Activated CD8-positive, alpha-beta memory T cell treated with anti-CD3 and anti-CD28 coated beads for 1 hour (primary cell): Measurements from ENCODE around the gene MARCKSL1.
"Not testable (repeated sequence)": the region's sequence is repeated elsewhere in the genome, so short reads cannot be mapped to it uniquely, and the experiment has no call there.

Experiments
- DNase-seq, 2 donors: peaks; one replicate each; pipeline ENCODE4 v3.0.0-alpha.2; 2020; ENCODE audit warnings: low read depth in 1 of 2; ENCODE audit errors: extremely low read depth in 1 of 2

The MARCKSL1 gene

DNA sequence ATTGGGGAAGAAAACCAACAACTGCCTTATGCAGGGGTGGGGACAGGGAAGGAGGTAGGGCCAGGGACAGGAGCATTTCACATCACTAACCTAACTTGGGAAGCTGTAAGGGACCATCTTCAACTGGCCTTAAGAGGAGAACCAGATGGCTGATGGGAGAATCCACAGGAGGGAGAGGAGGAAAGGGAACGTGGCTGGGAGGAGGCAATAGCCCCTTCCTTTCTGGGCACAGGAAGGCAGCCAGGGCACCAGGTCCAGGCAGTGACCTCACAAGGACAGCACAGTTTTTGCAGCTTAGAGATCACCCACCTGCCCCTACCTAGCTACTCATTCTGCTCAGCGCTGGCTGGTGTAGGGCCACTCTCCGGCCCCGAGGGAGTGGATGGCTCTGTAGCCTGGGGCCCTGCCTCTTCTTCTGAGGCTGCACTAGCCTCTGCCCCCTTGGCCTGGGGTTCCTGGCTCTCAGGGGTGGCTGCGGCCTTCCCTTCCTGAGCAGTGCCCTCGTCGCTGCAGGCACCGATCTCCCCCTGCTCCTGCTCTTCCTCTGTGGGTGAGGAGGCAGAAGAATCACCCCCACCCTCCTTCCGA lies 1.7 kb downstream of the MARCKSL1 start:
- no peak for DNase-seq

DNA sequence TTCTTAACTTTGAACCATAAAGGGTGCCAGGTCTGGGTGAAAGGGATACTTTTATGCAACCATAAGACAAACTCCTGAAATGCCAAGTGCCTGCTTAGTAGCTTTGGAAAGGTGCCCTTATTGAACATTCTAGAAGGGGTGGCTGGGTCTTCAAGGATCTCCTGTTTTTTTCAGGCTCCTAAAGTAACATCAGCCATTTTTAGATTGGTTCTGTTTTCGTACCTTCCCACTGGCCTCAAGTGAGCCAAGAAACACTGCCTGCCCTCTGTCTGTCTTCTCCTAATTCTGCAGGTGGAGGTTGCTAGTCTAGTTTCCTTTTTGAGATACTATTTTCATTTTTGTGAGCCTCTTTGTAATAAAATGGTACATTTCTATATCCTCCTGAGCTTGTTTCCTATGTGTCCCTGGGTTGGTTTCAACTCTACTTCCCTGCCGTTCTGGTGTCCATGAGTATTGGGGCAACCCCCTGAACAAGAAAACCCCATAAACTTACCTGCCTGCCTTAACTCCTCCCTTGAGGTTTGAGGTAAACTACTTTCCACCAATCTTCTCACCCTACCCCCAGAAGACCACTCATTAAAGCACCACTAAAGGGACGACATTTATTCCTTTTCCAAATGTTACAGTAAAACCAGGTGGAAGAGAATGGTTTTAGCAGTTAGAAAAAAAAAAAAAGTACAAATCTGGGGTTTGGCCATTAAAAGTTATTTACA lies 2.6 kb downstream of the MARCKSL1 start:
- DNase-seq: no peak

DNA sequence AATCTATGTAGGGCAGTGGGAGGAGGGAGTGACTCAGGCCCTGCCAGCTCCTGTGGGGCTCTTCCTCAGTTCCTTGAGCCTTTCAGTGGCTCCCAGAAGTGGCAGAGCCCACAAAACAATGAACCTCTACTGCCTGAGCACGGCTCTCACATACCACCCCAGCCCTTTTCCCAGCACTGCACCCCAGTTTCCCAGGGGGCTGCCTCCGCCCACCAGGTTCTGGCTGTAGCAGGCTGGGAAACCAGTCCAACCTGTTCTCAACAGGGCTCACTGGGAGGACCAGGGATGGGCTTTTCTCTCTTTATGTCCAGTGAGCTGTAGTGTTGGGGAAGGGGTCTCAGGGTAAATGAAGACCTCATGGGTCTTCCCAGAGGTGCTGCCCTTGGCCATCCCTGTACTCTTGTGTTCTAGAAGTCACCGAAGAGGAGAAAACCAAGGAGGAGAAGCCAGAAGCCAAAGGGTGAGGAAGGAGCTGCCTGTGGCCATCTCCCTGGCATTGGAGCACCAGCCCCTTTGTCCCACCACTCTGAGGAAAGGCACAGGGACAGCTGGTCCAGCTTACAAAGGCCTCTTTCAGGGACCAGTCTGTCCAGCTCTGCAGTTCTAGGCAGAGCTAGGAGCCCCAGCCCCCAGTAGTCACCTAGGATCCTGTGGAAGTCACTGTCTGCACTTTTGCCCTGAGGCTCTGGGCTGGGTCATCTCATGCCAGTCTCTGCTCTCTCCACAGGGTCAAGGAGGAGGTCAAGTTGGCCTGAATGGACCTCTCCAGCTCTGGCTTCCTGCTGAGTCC lies 3.5 kb downstream of the MARCKSL1 start:
- DNase-seq: no peak

DNA sequence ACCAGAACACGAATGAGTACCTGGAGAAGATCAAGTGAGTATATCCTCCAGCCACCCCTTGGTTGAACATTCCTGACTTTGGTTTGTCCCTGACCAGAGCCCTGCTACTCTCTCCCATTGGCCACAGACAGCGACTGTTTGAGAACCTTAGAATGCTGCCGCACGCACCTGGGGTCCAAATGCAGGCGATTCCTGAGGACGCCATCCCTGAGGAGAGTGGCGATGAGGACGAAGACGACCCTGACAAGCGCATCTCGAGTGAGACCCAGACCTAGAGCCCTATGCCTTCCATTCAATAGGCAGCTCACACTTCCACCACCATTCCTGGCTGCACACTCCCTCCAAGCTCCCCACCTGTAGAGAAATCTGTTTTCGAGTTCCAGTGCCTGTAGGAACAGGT lies 4.5 kb downstream of the MARCKSL1 start:
- DNase-seq: no peak

DNA sequence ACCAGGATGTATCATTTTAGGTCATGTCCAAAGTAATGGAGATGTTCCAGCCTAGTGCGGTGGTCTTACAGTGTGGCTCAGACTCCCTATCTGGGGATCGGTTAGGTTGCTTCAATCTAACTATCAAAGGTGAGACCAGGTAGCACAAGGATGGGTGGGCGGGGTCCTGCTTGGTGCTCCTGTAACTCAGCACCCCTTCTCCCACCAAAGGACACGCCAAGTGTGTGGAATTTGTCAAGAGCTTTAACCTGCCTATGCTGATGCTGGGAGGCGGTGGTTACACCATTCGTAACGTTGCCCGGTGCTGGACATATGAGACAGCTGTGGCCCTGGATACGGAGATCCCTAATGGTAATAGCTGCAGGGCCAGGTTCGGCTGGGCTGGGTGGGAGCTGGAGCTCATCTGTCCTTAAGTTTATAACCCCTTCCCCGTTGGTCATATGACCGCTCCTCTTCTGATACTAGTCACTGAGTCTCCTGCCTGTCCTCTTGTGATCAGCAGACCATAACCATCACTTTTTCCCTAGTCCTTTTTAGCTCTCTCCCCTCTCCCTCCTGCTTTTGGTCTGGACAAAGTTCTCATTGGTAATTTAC lies 5.4 kb downstream of the MARCKSL1 start:
- no peak for DNase-seq

DNA sequence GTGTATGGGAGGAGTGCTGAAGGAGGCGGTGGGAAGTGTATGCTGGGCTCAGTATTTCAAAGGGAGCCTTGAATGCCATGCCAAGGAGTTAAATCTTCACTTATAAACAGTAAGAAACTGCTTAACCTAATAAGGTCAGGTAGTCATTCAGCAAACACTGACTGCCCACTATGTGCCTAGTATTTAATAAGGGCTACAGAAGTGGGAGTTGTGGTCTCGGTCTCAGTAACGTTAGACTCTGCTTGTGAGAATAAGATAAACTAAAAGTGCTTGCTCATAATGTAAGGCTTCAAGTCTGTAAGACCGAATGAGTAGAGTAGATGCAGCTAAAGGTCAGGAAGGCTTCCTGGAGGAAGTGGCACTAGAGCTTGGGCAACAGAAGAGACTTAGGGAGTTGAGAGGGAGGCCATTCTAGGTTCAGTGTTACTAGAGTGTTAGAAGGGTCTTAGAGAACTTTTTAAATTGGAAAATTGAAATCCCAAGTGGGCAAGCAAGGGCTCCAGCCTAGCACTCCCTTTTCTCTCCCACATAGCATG lies 6.0 kb downstream of the MARCKSL1 start:
- DNase-seq: no peak

DNA sequence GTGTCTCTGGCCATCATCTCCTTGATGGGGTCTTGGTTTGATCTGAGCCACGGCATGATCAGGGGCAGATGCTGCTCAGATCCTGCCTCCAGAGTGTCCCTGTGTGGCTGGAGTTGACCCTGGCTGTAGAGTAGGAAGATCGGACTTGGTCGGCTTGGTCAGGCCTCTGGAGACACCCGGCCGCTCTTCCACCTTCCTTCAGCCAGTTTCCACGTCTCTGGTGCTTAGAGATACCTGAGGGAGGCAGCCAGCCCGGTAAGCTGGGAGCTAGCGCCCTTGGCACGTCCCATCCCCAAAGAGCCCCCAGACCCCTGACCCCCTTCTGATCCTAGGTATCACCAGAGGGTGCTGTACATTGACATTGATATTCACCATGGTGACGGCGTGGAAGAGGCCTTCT lies 8.8 kb downstream of the MARCKSL1 start:
- no peak for DNase-seq

DNA sequence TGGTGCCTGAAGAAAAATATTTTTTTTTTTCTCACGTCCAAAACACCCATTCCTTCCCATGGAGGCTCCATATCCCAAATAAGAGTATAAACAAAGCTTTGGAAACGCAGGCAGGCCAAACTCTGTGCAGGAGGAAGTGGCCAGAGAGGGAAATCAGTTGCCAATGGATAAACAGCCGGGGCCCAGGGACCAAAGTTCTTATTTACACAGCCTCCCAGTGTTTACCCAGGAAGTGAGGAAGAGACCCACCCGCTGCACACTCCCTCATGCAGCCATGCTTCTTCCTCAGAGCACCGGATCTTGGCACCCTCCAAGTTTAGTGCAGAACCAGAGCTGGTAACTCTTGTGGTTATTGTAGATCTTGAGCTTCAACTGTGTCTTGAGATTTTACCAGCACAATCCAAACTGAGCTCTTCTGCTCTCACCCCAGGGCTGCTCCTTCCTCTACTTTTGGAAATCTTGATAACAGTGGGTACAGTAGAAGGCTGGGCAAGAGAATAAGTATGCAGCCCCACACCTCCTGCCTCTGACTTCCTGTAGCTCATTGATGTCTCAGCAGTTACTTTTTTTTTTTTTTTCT lies 14.2 kb downstream of the MARCKSL1 start:
- DNase-seq: no peak

DNA sequence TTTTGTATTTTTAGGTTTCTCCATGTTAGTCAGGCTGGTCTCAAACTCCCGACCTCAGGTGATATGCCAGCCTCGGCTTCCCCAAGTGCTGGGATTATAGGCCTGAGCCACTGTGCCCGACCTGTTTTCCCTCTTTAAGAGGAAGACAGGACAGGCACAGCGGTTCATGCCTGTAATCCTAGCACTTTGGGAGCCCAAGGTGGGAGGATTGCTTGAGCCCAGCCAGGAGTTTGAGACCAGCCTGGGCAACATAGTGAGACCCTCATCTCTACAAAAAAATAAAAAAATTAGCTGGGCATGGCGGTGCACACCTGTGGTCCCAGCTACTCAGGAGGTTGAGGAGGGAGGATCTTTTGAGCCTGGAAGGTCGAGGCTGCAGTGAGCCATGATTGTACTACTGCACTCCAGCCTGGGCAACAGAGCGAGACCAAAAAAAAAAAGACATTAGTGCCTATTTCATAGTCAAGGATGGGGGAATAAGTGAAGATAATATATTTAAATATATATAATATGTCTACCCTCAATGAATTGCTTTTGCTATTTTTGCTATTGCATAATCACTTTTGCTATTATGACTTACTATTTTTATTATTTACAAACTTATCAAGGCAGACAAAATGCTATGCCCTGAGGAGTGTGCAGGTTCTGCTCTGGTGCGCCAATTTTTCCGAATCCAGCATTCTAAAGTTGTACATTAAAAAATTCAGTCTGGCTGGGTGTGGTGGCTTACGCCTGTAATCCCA lies 17.7 kb downstream of the MARCKSL1 start:
- DNase-seq: no peak

DNA sequence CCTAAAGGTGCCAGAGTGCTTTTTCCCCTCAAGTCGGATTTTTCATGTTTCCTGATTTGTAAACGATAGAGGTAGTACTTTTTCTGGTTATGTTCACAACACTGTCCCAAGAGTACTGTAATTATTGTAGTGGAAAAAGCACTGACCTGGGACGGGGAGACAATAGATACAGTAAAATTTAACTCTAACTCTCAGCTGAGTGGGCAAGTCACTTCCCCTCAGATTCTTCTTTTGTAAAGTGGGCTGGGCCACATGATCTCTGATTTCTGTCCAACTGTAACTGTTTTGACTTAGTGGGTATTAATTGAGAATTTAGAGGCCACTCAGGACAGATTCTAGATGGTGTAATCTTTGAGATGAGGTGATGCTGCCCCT lies 19.1 kb downstream of the MARCKSL1 start:
- no peak for DNase-seq

DNA sequence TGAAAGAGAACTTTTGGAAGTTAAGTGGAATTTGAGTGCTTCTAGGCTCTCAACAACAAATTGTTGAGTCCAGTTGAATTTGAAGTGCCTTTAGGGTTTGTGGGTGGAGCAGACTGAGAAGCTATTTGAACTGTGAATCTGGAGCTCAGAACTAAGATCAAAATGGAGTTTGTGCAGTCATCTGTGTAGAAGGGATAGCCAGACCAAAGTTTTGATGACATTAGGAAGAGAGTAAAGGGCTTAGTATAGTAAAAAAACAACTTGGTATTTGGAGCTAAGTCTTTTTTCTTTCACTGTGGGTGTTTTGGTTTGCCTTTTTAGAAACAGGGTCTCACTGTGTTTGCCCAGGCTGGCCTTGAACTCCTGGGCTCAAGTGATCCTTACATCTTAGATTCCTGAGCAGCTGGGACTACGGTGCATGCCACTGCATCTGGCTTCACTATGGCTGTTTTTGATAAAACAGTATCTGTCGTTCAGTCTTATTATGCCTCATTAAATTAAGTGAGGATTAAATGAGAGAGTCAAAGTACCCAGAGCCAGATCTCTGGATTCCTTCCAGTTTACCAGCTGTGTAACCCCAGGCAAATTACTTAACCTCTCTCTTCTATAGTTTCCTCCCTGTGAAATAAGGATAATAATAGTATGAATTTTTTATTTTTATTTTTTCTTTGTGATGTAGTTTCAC lies 24.2 kb downstream of the MARCKSL1 start:
- DNase-seq: no peak

DNA sequence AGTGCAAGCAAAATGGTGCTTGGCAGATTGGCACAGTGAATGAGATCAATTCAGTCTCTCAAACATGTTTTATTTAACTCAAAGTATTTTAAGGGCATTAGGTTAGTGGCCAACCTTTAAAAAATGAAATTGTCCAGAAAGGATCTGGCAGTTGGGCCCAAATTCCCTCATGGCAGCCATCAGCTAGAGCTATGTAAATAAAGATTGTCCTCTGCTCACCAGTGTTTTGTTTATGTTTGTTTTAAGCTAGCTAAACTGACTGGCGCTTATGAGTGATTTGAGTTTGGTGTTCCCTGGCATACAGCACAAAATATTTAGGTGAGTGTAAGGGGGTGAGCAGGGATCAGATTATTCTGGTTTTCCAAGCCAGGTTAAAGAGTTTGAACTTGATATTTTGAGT lies 26.1 kb downstream of the MARCKSL1 start:
- no peak for DNase-seq

DNA sequence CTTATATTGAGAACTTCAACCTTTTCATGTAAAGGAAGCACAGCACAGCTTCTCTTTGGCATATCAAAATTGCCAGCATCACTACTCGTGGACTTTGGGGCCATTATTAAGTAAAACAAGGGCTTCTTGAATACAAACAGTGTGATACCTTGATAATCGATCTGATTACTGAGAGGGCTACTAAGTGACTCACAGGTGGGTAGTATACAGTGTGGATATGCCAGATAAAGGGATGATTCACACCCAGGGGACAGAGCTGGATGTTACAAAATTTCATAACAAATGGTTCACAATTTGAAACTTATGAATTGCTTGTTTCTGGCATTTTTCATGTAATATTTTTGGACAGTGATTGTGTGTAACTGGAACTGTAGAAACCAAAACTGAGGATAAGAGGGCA lies 28.7 kb downstream of the MARCKSL1 start:
- DNase-seq: no peak

DNA sequence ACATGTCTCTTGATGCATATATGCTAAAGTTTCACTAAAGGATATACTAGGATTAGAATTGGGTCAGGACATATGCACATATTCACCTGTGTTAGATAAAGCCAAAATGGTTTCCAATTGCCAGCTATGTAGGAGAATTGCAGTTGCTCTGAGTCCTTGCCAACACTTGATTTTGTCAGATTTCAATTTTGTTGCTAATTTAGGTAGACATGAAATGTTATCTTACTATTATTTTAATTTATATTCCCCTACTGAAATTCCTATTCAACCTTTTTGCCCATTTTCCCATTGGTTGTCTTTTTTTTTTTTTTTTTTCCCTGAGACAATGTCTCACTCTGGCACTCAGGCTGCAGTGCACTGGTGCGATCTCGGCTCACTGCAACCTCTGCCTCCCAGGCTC lies 30.7 kb downstream of the MARCKSL1 start:
- DNase-seq: no peak

DNA sequence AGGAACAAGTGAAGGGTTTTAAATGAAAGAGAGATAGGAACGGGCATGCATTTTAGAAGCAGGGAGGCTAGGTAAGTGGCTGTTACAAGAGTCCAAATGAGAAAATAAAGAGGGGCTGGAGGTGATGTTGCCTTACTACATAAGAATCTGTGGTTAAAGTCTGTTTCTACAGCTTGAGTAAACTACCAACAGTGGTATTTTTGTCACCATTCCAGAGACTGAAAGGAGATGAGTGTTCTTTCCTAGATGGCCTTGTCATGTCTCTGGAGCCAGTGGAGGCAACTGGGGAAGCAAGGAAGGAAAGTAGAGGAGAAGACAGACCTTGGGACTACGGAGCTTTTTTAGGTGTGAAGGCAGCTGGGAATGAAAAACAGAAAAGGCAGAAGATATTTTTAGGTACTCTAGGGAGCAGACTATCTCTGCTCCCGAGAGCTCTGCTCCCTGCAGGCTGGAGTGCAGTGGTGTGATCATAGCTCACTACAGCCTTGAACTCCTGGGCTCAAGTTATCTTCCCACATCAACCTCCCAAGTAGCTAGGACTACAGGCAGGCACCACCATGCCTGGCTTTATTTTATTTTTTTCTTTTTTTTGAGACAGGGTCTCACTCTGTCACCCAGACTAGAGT lies 31.9 kb downstream of the MARCKSL1 start:
- DNase-seq: no peak

DNA sequence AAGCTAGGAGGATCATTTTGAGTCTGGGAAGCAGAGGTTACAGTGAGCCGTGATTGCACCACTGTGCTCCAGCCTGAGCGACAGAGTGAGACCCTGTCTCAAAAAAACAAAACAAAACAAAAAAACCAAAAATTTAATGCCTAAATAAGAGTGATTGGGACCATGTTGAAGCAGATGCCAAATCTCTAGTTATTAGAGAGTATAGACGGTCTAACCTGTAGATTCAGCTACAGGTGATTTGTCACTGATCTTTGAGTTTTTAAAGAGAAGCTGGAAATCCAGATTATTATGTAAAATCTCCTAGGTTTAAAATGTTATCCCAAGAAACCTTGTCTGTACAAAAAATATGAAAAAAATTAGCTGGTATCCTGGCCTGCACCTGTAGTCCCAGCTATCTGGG lies 32.7 kb downstream of the MARCKSL1 start:
- no peak for DNase-seq

DNA sequence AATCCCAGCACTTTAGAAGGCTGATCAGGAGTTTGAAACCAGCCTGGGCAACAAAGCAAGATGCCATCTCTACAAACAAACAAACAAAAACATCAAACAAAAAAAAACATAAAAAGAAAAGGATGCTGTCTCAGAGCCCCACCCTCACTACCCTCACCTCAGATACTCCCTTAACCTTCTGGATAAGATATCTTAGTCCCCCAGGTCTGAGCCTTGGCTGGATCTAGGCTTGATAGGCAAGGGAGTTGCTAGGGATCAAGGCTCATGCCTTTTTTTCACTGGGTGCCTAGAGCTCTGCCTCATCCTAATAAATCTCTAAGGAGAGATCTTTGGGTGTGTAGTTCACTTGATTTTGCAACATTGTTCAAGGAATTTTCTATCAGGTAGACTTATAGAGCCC lies 36.7 kb downstream of the MARCKSL1 start:
- DNase-seq: no peak

DNA sequence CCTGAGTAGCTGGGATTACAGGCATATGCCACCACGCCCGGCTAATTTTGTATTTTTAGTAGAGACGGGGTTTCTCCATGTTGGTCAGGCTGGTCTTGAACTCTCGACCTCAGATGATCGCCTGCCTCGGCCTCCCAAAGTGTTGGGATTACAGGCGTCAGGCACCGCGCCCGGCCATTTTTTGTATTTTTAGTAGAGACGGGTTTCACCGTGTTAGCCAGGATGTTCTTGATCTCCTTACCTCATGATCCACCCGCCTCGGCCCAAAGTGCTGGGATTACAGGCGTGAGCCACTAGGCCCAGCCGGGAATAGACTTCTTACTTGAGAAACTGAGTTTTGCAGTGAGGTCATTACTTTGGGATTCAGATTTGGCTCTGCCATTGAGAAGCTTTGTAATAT lies 37.8 kb downstream of the MARCKSL1 start:
- DNase-seq: not testable (repeated sequence)

DNA sequence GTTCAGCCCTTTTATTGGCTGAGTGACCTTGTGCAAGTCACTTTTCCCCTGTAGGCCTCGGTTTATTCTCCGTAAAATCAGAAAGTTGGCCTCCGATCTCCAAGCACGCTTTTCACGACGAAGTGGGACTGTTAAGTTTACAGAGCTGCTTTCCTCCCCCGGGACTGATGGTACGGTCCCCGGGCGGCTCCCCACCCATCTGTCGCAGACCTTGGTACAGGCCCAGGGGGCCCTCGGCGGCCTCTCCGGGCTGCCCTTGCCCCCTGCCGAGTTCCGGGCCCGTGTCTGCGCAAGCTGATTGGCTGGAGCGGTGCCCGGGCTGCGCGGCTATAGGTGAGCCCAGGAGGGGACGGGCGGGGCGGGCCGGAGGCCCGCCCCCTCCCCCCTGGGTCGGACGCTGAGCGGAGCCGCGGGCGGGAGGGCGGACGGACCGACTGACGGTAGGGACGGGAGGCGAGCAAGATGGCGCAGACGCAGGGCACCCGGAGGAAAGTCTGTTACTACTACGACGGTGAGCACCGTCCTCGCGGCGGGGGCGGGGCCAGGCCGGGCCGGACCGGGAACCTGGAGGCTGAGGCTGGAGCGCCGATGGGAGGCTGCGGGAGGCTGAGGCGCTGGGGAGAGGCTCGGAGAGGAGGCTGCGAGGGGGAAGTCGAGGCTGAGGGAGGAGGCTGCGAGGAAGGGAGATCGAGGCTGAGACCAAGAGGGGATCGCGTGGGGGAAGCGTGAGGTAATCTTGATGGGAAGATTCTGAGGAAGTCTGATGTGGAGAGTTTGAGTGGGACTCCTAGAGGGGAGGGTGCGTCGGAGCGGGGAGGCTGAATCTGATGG lies 44.1 kb downstream of the MARCKSL1 start, which contains the start of gene HDAC1:
HDAC1 (plus strand) TSS at position 376 of the 831 bp plus-strand sequence; CDS start at position 463, 87 bp downstream.
- peak; percentile 92 for DNase-seq
